Thyroid gland (tissue), 4 donors: Measurements from ENCODE around the gene FOXN4.

Source experiments
- POLR2A ChIP-seq, 2 donors: fragments of 450-650 bp; IDR thresholded peaks; one replicate each; pipeline ENCODE4 v1.6.1; 2017; ENCODE audit warnings: antibody characterized with exemption in 2 of 2, mild to moderate bottlenecking in 2 of 2, moderate library complexity in 1 of 2
- TF ChIP-seq, protein P1 (sequence below), 6 experiments: fragments of 200-600 bp in 3 of 6; fragments of 450-650 bp in 3 of 6; sonication (generic) in 3 of 6; IDR thresholded peaks; one replicate each; pipeline ENCODE4 v1.5.1; 2016 to 2019; ENCODE audit warnings: antibody characterized with exemption in 6 of 6, mild to moderate bottlenecking in 2 of 6, inconsistent platforms in 1 of 6, moderate library complexity in 1 of 6

DNA sequence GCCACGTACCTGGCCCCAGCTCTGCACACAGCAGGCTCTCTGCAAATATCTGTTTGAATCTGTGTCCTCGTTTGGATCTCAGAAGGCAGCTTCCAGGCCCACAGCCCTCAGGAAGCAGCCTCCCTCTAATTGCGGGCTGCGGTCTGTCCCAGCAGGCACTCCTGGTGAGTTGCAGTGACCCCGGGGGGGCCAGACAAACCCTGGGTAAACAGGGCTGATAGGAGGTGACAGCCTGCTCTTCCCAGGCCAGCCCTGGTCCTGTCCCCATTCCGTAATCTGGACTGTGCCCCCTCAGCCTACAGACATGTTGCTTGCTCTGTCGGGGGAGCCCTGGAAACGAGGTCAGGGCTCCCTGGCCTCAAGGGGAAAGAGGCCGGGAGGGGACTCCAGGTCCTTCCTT is 2.0 kb downstream of the FOXN4 start:
- TF ChIP-seq, protein P1, sequence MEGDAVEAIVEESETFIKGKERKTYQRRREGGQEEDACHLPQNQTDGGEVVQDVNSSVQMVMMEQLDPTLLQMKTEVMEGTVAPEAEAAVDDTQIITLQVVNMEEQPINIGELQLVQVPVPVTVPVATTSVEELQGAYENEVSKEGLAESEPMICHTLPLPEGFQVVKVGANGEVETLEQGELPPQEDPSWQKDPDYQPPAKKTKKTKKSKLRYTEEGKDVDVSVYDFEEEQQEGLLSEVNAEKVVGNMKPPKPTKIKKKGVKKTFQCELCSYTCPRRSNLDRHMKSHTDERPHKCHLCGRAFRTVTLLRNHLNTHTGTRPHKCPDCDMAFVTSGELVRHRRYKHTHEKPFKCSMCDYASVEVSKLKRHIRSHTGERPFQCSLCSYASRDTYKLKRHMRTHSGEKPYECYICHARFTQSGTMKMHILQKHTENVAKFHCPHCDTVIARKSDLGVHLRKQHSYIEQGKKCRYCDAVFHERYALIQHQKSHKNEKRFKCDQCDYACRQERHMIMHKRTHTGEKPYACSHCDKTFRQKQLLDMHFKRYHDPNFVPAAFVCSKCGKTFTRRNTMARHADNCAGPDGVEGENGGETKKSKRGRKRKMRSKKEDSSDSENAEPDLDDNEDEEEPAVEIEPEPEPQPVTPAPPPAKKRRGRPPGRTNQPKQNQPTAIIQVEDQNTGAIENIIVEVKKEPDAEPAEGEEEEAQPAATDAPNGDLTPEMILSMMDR (IDR thresholded peaks at IDR 0.05) = no peak
- no peak for TF ChIP-seq POLR2A (IDR thresholded peaks at IDR 0.05)
